Measurements from ENCODE around the gene NFKBIE. TPM values are rescaled to one million over a fixed set of nuclear protein-coding genes. Genes with fewer than 3 reads are reported as not detected.

Gene NFKBIE
- total and polyA plus RNA-seq, 2 of the 13 experiments (the other 11 are each of a cell fraction or from before 2014, with no cell fraction given): 6.7 to 14.5 TPM

DNA sequence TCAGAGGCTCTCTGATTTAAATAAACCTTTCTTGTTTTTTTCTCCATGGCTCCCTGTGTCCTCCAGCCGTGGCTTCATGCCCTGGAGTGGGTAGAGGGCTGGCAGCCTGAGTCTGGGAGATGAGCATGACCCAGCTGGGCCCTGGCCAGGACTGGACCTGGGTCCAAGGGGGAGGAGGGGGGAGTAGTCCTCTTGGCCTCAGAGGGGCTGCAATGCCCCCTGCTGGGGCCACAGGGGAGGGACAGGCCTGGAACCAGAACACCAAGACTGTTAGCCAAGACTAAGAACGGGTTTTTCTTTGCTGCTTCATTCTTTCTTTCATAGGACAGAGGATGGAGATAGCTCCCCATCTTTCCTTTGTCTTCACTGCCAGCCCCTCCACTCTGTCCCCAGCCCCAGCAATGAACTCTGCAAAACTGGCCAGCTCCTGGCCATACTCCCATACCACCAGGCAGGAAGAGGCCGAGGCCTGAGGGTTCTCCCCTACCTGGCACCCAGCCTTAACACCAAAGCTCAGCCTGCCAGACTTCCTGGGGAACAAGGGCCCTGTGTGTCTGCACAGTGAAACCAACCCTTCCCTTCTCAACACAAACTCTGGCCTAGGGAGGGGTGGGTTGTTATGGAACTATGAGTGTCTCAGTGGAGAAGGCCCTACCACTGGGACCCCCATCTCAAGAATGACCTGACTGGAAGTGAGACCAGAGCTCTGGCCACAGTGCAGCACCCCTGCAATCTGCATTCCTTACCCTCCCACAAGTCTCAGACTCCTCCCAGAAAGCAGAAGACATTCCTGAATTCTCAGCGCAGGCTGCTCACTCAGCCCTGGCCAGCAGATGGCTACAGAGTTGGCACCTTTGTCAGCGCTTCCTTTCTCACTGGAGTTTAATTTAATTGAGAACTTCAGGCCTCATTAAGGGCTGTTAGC is 31.0 kb downstream of the NFKBIE start (continued):
- TF ChIP-seq, protein P1, sequence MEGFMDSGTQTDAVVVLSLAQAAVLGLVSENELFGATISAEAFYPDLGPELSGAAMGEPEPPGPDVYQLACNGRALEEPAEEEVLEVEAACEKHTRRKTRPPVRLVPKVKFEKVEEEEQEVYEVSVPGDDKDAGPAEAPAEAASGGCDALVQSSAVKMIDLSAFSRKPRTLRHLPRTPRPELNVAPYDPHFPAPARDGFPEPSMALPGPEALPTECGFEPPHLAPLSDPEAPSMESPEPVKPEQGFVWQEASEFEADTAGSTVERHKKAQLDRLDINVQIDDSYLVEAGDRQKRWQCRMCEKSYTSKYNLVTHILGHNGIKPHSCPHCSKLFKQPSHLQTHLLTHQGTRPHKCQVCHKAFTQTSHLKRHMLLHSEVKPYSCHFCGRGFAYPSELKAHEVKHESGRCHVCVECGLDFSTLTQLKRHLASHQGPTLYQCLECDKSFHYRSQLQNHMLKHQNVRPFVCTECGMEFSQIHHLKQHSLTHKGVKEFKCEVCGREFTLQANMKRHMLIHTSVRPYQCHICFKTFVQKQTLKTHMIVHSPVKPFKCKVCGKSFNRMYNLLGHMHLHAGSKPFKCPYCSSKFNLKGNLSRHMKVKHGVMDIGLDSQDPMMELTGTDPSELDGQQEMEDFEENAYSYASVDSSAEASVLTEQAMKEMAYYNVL (CRISPR knock-in tag; IDR thresholded peaks at IDR 0.05; ENCODE audit: borderline replicate concordance): no peak
- no peak for TF ChIP-seq CAMTA2 (CRISPR knock-in tag; IDR thresholded peaks at IDR 0.05; ENCODE audit: borderline replicate concordance)
- no peak for TF ChIP-seq MAFG (CRISPR knock-in tag; IDR thresholded peaks at IDR 0.05)
- no peak for TF ChIP-seq MEIS2 (CRISPR knock-in tag; IDR thresholded peaks at IDR 0.05)
- TF ChIP-seq ZBTB20 (CRISPR knock-in tag; IDR thresholded peaks at IDR 0.05; ENCODE audit: borderline replicate concordance, low read depth): no peak
- TF ChIP-seq, protein P2, sequence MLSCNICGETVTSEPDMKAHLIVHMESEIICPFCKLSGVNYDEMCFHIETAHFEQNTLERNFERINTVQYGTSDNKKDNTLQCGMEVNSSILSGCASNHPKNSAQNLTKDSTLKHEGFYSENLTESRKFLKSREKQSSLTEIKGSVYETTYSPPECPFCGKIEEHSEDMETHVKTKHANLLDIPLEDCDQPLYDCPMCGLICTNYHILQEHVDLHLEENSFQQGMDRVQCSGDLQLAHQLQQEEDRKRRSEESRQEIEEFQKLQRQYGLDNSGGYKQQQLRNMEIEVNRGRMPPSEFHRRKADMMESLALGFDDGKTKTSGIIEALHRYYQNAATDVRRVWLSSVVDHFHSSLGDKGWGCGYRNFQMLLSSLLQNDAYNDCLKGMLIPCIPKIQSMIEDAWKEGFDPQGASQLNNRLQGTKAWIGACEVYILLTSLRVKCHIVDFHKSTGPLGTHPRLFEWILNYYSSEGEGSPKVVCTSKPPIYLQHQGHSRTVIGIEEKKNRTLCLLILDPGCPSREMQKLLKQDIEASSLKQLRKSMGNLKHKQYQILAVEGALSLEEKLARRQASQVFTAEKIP (CRISPR knock-in tag; IDR thresholded peaks at IDR 0.05; ENCODE audit: borderline replicate concordance): no peak
- TF ChIP-seq RCOR2 (CRISPR knock-in tag; IDR thresholded peaks at IDR 0.05): peak; percentile 44; the same call in 1 of the 2 replicates
- TF ChIP-seq, protein P3, sequence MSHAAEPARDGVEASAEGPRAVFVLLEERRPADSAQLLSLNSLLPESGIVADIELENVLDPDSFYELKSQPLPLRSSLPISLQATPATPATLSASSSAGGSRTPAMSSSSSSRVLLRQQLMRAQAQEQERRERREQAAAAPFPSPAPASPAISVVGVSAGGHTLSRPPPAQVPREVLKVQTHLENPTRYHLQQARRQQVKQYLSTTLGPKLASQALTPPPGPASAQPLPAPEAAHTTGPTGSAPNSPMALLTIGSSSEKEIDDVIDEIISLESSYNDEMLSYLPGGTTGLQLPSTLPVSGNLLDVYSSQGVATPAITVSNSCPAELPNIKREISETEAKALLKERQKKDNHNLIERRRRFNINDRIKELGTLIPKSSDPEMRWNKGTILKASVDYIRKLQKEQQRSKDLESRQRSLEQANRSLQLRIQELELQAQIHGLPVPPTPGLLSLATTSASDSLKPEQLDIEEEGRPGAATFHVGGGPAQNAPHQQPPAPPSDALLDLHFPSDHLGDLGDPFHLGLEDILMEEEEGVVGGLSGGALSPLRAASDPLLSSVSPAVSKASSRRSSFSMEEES (CRISPR knock-in tag; IDR thresholded peaks at IDR 0.05): no peak
- TF ChIP-seq, protein P4, sequence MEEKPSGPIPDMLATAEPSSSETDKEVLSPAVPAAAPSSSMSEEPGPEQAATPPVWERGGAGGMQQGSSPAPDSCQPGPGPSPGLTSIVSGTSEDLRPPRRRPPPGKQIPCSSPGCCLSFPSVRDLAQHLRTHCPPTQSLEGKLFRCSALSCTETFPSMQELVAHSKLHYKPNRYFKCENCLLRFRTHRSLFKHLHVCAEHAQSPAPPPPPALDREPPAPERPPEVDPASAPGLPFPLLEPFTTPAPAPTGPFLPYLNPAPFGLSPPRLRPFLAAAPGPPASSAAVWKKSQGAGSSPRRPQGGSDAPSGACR (CRISPR knock-in tag; IDR thresholded peaks at IDR 0.05): 0 out of 2 replicates have a peak, but pooled peaks have one; percentile 74
- no peak for TF ChIP-seq ZNF160 (CRISPR knock-in tag; IDR thresholded peaks at IDR 0.05)
- 0 out of 2 replicates have a peak, but pooled peaks have one; percentile 10 for TF ChIP-seq ZNF879 (CRISPR knock-in tag; IDR thresholded peaks at IDR 0.05)
- TF ChIP-seq, protein P5, sequence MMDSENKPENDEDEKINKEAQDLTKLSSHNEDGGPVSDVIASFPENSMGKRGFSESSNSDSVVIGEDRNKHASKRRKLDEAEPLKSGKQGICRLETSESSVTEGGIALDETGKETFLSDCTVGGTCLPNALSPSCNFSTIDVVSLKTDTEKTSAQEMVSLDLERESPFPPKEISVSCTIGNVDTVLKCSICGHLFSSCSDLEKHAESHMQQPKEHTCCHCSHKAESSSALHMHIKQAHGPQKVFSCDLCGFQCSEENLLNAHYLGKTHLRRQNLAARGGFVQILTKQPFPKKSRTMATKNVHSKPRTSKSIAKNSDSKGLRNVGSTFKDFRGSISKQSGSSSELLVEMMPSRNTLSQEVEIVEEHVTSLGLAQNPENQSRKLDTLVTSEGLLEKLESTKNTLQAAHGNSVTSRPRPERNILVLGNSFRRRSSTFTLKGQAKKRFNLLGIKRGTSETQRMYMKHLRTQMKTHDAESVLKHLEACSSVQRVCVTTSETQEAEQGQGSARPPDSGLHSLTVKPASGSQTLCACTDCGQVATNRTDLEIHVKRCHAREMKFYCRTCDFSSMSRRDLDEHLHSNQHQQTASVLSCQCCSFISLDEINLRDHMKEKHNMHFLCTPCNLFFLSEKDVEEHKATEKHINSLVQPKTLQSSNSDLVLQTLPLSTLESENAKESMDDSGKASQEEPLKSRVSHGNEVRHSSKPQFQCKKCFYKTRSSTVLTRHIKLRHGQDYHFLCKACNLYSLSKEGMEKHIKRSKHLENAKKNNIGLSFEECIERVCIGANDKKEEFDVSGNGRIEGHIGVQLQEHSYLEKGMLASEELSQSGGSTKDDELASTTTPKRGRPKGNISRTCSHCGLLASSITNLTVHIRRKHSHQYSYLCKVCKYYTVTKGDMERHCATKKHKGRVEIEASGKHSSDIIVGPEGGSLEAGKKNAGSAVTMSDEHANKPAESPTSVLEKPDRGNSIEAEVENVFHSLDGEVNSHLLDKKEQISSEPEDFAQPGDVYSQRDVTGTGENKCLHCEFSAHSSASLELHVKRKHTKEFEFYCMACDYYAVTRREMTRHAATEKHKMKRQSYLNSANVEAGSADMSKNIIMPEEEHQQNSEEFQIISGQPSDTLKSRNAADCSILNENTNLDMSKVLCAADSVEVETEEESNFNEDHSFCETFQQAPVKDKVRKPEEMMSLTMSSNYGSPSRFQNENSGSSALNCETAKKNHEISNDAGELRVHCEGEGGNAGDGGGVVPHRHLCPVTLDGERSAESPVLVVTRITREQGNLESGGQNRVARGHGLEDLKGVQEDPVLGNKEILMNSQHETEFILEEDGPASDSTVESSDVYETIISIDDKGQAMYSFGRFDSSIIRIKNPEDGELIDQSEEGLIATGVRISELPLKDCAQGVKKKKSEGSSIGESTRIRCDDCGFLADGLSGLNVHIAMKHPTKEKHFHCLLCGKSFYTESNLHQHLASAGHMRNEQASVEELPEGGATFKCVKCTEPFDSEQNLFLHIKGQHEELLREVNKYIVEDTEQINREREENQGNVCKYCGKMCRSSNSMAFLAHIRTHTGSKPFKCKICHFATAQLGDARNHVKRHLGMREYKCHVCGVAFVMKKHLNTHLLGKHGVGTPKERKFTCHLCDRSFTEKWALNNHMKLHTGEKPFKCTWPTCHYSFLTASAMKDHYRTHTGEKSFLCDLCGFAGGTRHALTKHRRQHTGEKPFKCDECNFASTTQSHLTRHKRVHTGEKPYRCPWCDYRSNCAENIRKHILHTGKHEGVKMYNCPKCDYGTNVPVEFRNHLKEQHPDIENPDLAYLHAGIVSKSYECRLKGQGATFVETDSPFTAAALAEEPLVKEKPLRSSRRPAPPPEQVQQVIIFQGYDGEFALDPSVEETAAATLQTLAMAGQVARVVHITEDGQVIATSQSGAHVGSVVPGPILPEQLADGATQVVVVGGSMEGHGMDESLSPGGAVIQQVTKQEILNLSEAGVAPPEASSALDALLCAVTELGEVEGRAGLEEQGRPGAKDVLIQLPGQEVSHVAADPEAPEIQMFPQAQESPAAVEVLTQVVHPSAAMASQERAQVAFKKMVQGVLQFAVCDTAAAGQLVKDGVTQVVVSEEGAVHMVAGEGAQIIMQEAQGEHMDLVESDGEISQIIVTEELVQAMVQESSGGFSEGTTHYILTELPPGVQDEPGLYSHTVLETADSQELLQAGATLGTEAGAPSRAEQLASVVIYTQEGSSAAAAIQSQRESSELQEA (CRISPR knock-in tag; IDR thresholded peaks at IDR 0.05; ENCODE audit: not compliant biosample characterization): no peak

Measured in HepG2 (cell line).